ENCODE measurements around the gene PLD1. TPM values are rescaled to one million over a fixed set of nuclear protein-coding genes. Genes with fewer than 3 reads are reported as not detected.

The PLD1 gene
- total and polyA plus RNA-seq, 2 donors: 5.0 to 6.4 TPM

- no peaks in the 10 kb centered on the region for H3K27me3 ChIP-seq (ENCODE audit: control insufficient read depth in 2 of 2, insufficient read depth in 1 of 2, low read length in 1 of 2)
- no peaks in the 10 kb centered on the region for H3K4me1 ChIP-seq (ENCODE audit: control insufficient read depth in 2 of 2, insufficient read depth in 2 of 2, low read length in 2 of 2)
- no peak overlapping the region for H3K27ac ChIP-seq (ENCODE audit: low read depth in 1 of 2, low read length in 1 of 2)
- no peak for DNase-seq (ENCODE audit: low read depth in 6 of 9, low spot score in 9 of 9)
- WGBS: 60% methylated on average over 3 of the region's 3 CpGs
- H3K9me3 ChIP-seq (ENCODE audit: control insufficient read depth in 2 of 2, insufficient read depth in 1 of 2, low read length in 1 of 2): no peaks in the 10 kb centered on the region
- H3K36me3 ChIP-seq (ENCODE audit: control insufficient read depth in 2 of 2, insufficient read depth in 2 of 2, low read length in 1 of 2): no peaks in the 10 kb centered on the region
- no peak overlapping the region for H3K4me3 ChIP-seq (ENCODE audit: low read length in 2 of 2)
Measured at GRCh38 chr3:171732756-171733155, 77.5 kb downstream of the PLD1 start.

- H3K27me3 ChIP-seq (ENCODE audit: control insufficient read depth in 2 of 2, insufficient read depth in 1 of 2, low read length in 1 of 2): no peaks in the 10 kb centered on the region
- H3K9me3 ChIP-seq (ENCODE audit: control insufficient read depth in 2 of 2, insufficient read depth in 1 of 2, low read length in 1 of 2): no peaks in the 10 kb centered on the region
- 95% methylated on average over 3 of the region's 4 CpGs for WGBS
- no peaks in the 10 kb centered on the region for H3K36me3 ChIP-seq (ENCODE audit: control insufficient read depth in 2 of 2, insufficient read depth in 2 of 2, low read length in 1 of 2)
- no peaks in the 10 kb centered on the region for H3K4me1 ChIP-seq (ENCODE audit: control insufficient read depth in 2 of 2, insufficient read depth in 2 of 2, low read length in 2 of 2)
- no peak for DNase-seq (ENCODE audit: low read depth in 6 of 9, low spot score in 9 of 9)
- no peak overlapping the region for H3K27ac ChIP-seq (ENCODE audit: low read depth in 1 of 2, low read length in 1 of 2)
- H3K4me3 ChIP-seq (ENCODE audit: low read length in 2 of 2): no peak overlapping the region
Measured at GRCh38 chr3:171731691-171732090, 78.6 kb downstream of the PLD1 start.

GRCh38 chr3:171729452-171730334, 80.6 kb downstream of the PLD1 start:
- Histone ChIP-seq H3K4me3 (ENCODE audit: low read length in 2 of 2) (no peak overlapping the region), H3K27ac (ENCODE audit: low read depth in 1 of 2, low read length in 1 of 2) (no peak overlapping the region), H3K36me3 (ENCODE audit: control insufficient read depth in 2 of 2, insufficient read depth in 2 of 2, low read length in 1 of 2) (no peaks in the 10 kb centered on the region), H3K9me3 (ENCODE audit: control insufficient read depth in 2 of 2, insufficient read depth in 1 of 2, low read length in 1 of 2) (no peaks in the 10 kb centered on the region), H3K4me1 (ENCODE audit: control insufficient read depth in 2 of 2, insufficient read depth in 2 of 2, low read length in 2 of 2) (no peaks in the 10 kb centered on the region), H3K27me3 (ENCODE audit: control insufficient read depth in 2 of 2, insufficient read depth in 1 of 2, low read length in 1 of 2) (no peaks in the 10 kb centered on the region)
- WGBS: 97% methylated on average over 3 of the region's 3 CpGs
- no peak for DNase-seq (ENCODE audit: low read depth in 6 of 9, low spot score in 9 of 9)

- Histone ChIP-seq H3K4me3 (ENCODE audit: low read length in 2 of 2) (no peak overlapping the region), H3K9me3 (ENCODE audit: control insufficient read depth in 2 of 2, insufficient read depth in 1 of 2, low read length in 1 of 2) (no peaks in the 10 kb centered on the region), H3K36me3 (ENCODE audit: control insufficient read depth in 2 of 2, insufficient read depth in 2 of 2, low read length in 1 of 2) (no peaks in the 10 kb centered on the region), H3K27ac (ENCODE audit: low read depth in 1 of 2, low read length in 1 of 2) (no peak overlapping the region), H3K27me3 (ENCODE audit: control insufficient read depth in 2 of 2, insufficient read depth in 1 of 2, low read length in 1 of 2) (no peaks in the 10 kb centered on the region), H3K4me1 (ENCODE audit: control insufficient read depth in 2 of 2, insufficient read depth in 2 of 2, low read length in 2 of 2) (no peaks in the 10 kb centered on the region)
- WGBS: 91% methylated on average over 3 of the region's 3 CpGs
- DNase-seq (ENCODE audit: low read depth in 6 of 9, low spot score in 9 of 9): no peak
Measured at GRCh38 chr3:171727288-171727687, 83.0 kb downstream of the PLD1 start.

GRCh38 chr3:171718493-171719185, 91.6 kb downstream of the PLD1 start:
- WGBS: 73% methylated on average over 4 of the region's 4 CpGs
- no peaks in the 10 kb centered on the region for H3K4me1 ChIP-seq (ENCODE audit: control insufficient read depth in 2 of 2, insufficient read depth in 2 of 2, low read length in 2 of 2)
- no peaks in the 10 kb centered on the region for H3K36me3 ChIP-seq (ENCODE audit: control insufficient read depth in 2 of 2, insufficient read depth in 2 of 2, low read length in 1 of 2)
- H3K4me3 ChIP-seq (ENCODE audit: low read length in 2 of 2): no peak overlapping the region
- H3K27me3 ChIP-seq (ENCODE audit: control insufficient read depth in 2 of 2, insufficient read depth in 1 of 2, low read length in 1 of 2): no peaks in the 10 kb centered on the region
- no peak for DNase-seq (ENCODE audit: low read depth in 6 of 9, low spot score in 9 of 9)
- no peak overlapping the region for H3K27ac ChIP-seq (ENCODE audit: low read depth in 1 of 2, low read length in 1 of 2)
- H3K9me3 ChIP-seq (ENCODE audit: control insufficient read depth in 2 of 2, insufficient read depth in 1 of 2, low read length in 1 of 2): no peaks in the 10 kb centered on the region

- no peak for DNase-seq (ENCODE audit: low read depth in 6 of 9, low spot score in 9 of 9)
- Histone ChIP-seq H3K27me3 (ENCODE audit: control insufficient read depth in 2 of 2, insufficient read depth in 1 of 2, low read length in 1 of 2) (no peaks in the 10 kb centered on the region), H3K36me3 (ENCODE audit: control insufficient read depth in 2 of 2, insufficient read depth in 2 of 2, low read length in 1 of 2) (no peaks in the 10 kb centered on the region), H3K4me3 (ENCODE audit: low read length in 2 of 2) (no peak overlapping the region), H3K4me1 (ENCODE audit: control insufficient read depth in 2 of 2, insufficient read depth in 2 of 2, low read length in 2 of 2) (no peaks in the 10 kb centered on the region), H3K27ac (ENCODE audit: low read depth in 1 of 2, low read length in 1 of 2) (no peak overlapping the region), H3K9me3 (ENCODE audit: control insufficient read depth in 2 of 2, insufficient read depth in 1 of 2, low read length in 1 of 2) (no peaks in the 10 kb centered on the region)
- over 99% methylated on average over 2 of the region's 2 CpGs for WGBS
Measured at GRCh38 chr3:171715155-171715554, 95.1 kb downstream of the PLD1 start.

- Histone ChIP-seq H3K27me3 (ENCODE audit: control insufficient read depth in 2 of 2, insufficient read depth in 1 of 2, low read length in 1 of 2) (no peaks in the 10 kb centered on the region), H3K36me3 (ENCODE audit: control insufficient read depth in 2 of 2, insufficient read depth in 2 of 2, low read length in 1 of 2) (no peaks in the 10 kb centered on the region), H3K27ac (ENCODE audit: low read depth in 1 of 2, low read length in 1 of 2) (no peak overlapping the region), H3K4me3 (ENCODE audit: low read length in 2 of 2) (no peak overlapping the region), H3K4me1 (ENCODE audit: control insufficient read depth in 2 of 2, insufficient read depth in 2 of 2, low read length in 2 of 2) (no peaks in the 10 kb centered on the region), H3K9me3 (ENCODE audit: control insufficient read depth in 2 of 2, insufficient read depth in 1 of 2, low read length in 1 of 2) (no peaks in the 10 kb centered on the region)
- 82% methylated on average over 8 of the region's 8 CpGs for WGBS
- no peak for DNase-seq (ENCODE audit: low read depth in 6 of 9, low spot score in 9 of 9)
Measured at GRCh38 chr3:171712171-171712938, 97.9 kb downstream of the PLD1 start.

GRCh38 chr3:171711461-171712170, 98.7 kb downstream of the PLD1 start:
- Histone ChIP-seq H3K4me1 (ENCODE audit: control insufficient read depth in 2 of 2, insufficient read depth in 2 of 2, low read length in 2 of 2) (no peaks in the 10 kb centered on the region), H3K36me3 (ENCODE audit: control insufficient read depth in 2 of 2, insufficient read depth in 2 of 2, low read length in 1 of 2) (no peaks in the 10 kb centered on the region), H3K27me3 (ENCODE audit: control insufficient read depth in 2 of 2, insufficient read depth in 1 of 2, low read length in 1 of 2) (no peaks in the 10 kb centered on the region), H3K27ac (ENCODE audit: low read depth in 1 of 2, low read length in 1 of 2) (no peak overlapping the region), H3K4me3 (ENCODE audit: low read length in 2 of 2) (no peak overlapping the region), H3K9me3 (ENCODE audit: control insufficient read depth in 2 of 2, insufficient read depth in 1 of 2, low read length in 1 of 2) (no peaks in the 10 kb centered on the region)
- DNase-seq (ENCODE audit: low read depth in 6 of 9, low spot score in 9 of 9): no peak
- 65% methylated on average over 3 of the region's 3 CpGs for WGBS
